ENCODE measurements around the gene VAMP5.

DNA sequence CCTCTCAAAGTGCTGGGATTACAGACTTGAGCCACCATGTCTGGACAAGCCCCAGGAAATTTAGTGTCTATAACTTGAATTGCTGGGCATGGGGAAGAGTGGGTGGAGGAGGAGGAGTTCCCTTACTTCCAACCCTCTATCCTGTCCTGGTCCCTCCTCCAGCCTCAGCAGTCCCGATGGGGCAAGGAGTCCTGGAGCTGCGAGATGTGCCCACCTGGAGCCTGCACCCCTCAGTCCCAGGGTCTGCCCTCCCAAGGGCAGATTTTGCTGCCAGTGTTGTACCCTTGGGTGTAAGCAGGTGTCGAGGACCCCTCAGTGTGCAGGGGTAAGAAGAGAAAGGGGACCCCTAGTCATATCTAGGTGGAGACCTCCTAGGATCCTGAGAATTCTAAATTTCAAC is 4.0 kb upstream of the VAMP5 start:
- TF ChIP-seq, protein P1, sequence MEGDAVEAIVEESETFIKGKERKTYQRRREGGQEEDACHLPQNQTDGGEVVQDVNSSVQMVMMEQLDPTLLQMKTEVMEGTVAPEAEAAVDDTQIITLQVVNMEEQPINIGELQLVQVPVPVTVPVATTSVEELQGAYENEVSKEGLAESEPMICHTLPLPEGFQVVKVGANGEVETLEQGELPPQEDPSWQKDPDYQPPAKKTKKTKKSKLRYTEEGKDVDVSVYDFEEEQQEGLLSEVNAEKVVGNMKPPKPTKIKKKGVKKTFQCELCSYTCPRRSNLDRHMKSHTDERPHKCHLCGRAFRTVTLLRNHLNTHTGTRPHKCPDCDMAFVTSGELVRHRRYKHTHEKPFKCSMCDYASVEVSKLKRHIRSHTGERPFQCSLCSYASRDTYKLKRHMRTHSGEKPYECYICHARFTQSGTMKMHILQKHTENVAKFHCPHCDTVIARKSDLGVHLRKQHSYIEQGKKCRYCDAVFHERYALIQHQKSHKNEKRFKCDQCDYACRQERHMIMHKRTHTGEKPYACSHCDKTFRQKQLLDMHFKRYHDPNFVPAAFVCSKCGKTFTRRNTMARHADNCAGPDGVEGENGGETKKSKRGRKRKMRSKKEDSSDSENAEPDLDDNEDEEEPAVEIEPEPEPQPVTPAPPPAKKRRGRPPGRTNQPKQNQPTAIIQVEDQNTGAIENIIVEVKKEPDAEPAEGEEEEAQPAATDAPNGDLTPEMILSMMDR (IDR thresholded peaks at IDR 0.05) = no peak
- TF ChIP-seq POLR2A (IDR thresholded peaks at IDR 0.05) = no peak
